Nephron (organoid): ENCODE results near the gene TSPAN13.

Source experiments
- H3K27ac Mint-ChIP-seq, 3 experiments: 2 replicates each; pipeline ENCODE4 v1.8.0; 2020; ENCODE audit warnings: mixed read lengths in 3 of 3, mild to moderate bottlenecking in 2 of 3, moderate library complexity in 1 of 3
- H3K27me3 Mint-ChIP-seq: 2 replicates; pipeline ENCODE4 v1.8.0; 2021; ENCODE audit warnings: low read depth, mild to moderate bottlenecking, moderate library complexity, mixed read lengths
- H3K36me3 Mint-ChIP-seq: 2 replicates; pipeline ENCODE4 v1.8.0; 2020; ENCODE audit warnings: low read depth, mixed read lengths
- H3K4me1 Mint-ChIP-seq: 2 replicates; pipeline ENCODE4 v1.8.0; 2020; ENCODE audit warnings: mixed read lengths
- H3K4me3 Mint-ChIP-seq, 3 experiments: 2 replicates each; pipeline ENCODE4 v1.8.0; 2020; ENCODE audit warnings: mild to moderate bottlenecking in 3 of 3, mixed read lengths in 3 of 3, moderate library complexity in 2 of 3
- H3K9me3 Mint-ChIP-seq: 2 replicates; pipeline ENCODE4 v1.8.0; 2020; ENCODE audit warnings: mixed read lengths
- CTCF ChIP-seq, 3 experiments: fragments of 200-600 bp; sonication (generic); IDR thresholded peaks; one replicate each; pipeline ENCODE4 v1.5.0; 2021; ENCODE audit warnings: antibody characterized with exemption in 3 of 3; ENCODE audit not compliant: unreplicated experiment in 3 of 3

The TSPAN13 gene

GRCh38 chr7:16726189-16726588 lies 27.4 kb upstream of the TSPAN13 start:
- H3K27me3 Mint-ChIP-seq, result no peaks in the 10 kb centered on the region
- no peak for TF ChIP-seq CTCF (IDR thresholded peaks at IDR 0.05; ENCODE audit: unreplicated experiment in 3 of 3)
- H3K27ac Mint-ChIP-seq, result no peak overlapping the region
- H3K4me3 Mint-ChIP-seq, result no peak overlapping the region
- H3K4me1 Mint-ChIP-seq, result no peaks in the 10 kb centered on the region
- H3K36me3 Mint-ChIP-seq, result no peaks in the 10 kb centered on the region
- H3K9me3 Mint-ChIP-seq, result no peaks in the 10 kb centered on the region

GRCh38 chr7:16727736-16728135 lies 25.8 kb upstream of the TSPAN13 start:
- Mint-ChIP-seq H3K4me3 (no peak overlapping the region), H3K27me3 (no peaks in the 10 kb centered on the region), H3K9me3 (no peaks in the 10 kb centered on the region), H3K36me3 (no peaks in the 10 kb centered on the region), H3K27ac (no peak overlapping the region), H3K4me1 (no peaks in the 10 kb centered on the region)
- no peak for TF ChIP-seq CTCF (IDR thresholded peaks at IDR 0.05; ENCODE audit: unreplicated experiment in 3 of 3)

- Mint-ChIP-seq H3K36me3 (no peaks in the 10 kb centered on the region), H3K4me3 (no peak overlapping the region), H3K9me3 (no peaks in the 10 kb centered on the region), H3K4me1 (no peaks in the 10 kb centered on the region), H3K27ac (no peak overlapping the region), H3K27me3 (no peaks in the 10 kb centered on the region)
- no peak for TF ChIP-seq CTCF (IDR thresholded peaks at IDR 0.05; ENCODE audit: unreplicated experiment in 3 of 3)
These were observed 24.7 kb upstream of the TSPAN13 start for GRCh38 chr7:16728811-16729210.

GRCh38 chr7:16729541-16729940 lies 24.0 kb upstream of the TSPAN13 start:
- TF ChIP-seq CTCF (IDR thresholded peaks at IDR 0.05; ENCODE audit: unreplicated experiment in 3 of 3), result no peak
- H3K4me3 Mint-ChIP-seq, result no peak overlapping the region
- no peaks in the 10 kb centered on the region for H3K9me3 Mint-ChIP-seq
- H3K27ac Mint-ChIP-seq, result no peak overlapping the region
- H3K36me3 Mint-ChIP-seq, result no peaks in the 10 kb centered on the region
- H3K4me1 Mint-ChIP-seq, result no peaks in the 10 kb centered on the region
- H3K27me3 Mint-ChIP-seq, result no peaks in the 10 kb centered on the region

- H3K27ac Mint-ChIP-seq, result no peak overlapping the region
- no peak for TF ChIP-seq CTCF (IDR thresholded peaks at IDR 0.05; ENCODE audit: unreplicated experiment in 3 of 3)
- H3K27me3 Mint-ChIP-seq, result no peaks in the 10 kb centered on the region
- H3K4me3 Mint-ChIP-seq, result no peak overlapping the region
- no peaks in the 10 kb centered on the region for H3K9me3 Mint-ChIP-seq
- H3K4me1 Mint-ChIP-seq, result no peaks in the 10 kb centered on the region
- no peaks in the 10 kb centered on the region for H3K36me3 Mint-ChIP-seq
These were observed 22.6 kb upstream of the TSPAN13 start for GRCh38 chr7:16730937-16731336.

- Mint-ChIP-seq H3K27me3 (peaks cover 3% of the 10 kb centered on the region), H3K9me3 (no peaks in the 10 kb centered on the region), H3K4me3 (no peak overlapping the region), H3K27ac (no peak overlapping the region), H3K36me3 (no peaks in the 10 kb centered on the region), H3K4me1 (no peaks in the 10 kb centered on the region)
- TF ChIP-seq CTCF (IDR thresholded peaks at IDR 0.05; ENCODE audit: unreplicated experiment in 3 of 3), result no peak
These were observed 20.7 kb upstream of the TSPAN13 start for GRCh38 chr7:16732828-16733227.
